GM18858 (cell line): ENCODE measurements around the gene PNCK.
"Not testable (repeated sequence)": the region's sequence is repeated elsewhere in the genome, so short reads cannot be mapped to it uniquely, and the experiment has no call there.

Experiments
- ATAC-seq: cut with Tn5 transposase; IDR thresholded peaks from one replicate; pipeline ENCODE4 v1.9.1; 2021; ENCODE audit not compliant: unreplicated experiment

The PNCK gene

GRCh38 chrX:153686711-153687110 lies 13.1 kb upstream of the PNCK start:
- no peak for ATAC-seq

- ATAC-seq, result no peak
Measured at GRCh38 chrX:153685751-153686696, 12.4 kb upstream of the PNCK start.

GRCh38 chrX:153685156-153685536 lies 11.5 kb upstream of the PNCK start:
- ATAC-seq, result no peak

- ATAC-seq, result no peak
Measured at GRCh38 chrX:153684467-153685155, 11.0 kb upstream of the PNCK start.

GRCh38 chrX:153683486-153683885 lies 9.9 kb upstream of the PNCK start:
- ATAC-seq, result not testable (repeated sequence)

GRCh38 chrX:153681175-153681574 lies 7.6 kb upstream of the PNCK start:
- ATAC-seq, result no peak

- no peak for ATAC-seq
Measured at GRCh38 chrX:153674219-153674851, 722 bp upstream of the PNCK start.

- no peak for ATAC-seq
Measured at GRCh38 chrX:153672531-153673427, 834 bp downstream of the PNCK start.

- no peak for ATAC-seq
Measured at GRCh38 chrX:153671589-153672530, 1.8 kb downstream of the PNCK start.

GRCh38 chrX:153670748-153671588 lies 2.6 kb downstream of the PNCK start:
- no peak for ATAC-seq

- ATAC-seq, result no peak
Measured at GRCh38 chrX:153669901-153670731, 3.5 kb downstream of the PNCK start.

- no peak for ATAC-seq
Measured at GRCh38 chrX:153669174-153669890, 4.3 kb downstream of the PNCK start.

GRCh38 chrX:153668423-153669173 lies 5.0 kb downstream of the PNCK start:
- ATAC-seq, result no peak

- ATAC-seq, result no peak
Measured at GRCh38 chrX:153667956-153668396, 5.6 kb downstream of the PNCK start.

- ATAC-seq, result no peak
Measured at GRCh38 chrX:153667281-153667955, 6.2 kb downstream of the PNCK start.
